ENCODE data around the gene PPP2R5E.

DNA sequence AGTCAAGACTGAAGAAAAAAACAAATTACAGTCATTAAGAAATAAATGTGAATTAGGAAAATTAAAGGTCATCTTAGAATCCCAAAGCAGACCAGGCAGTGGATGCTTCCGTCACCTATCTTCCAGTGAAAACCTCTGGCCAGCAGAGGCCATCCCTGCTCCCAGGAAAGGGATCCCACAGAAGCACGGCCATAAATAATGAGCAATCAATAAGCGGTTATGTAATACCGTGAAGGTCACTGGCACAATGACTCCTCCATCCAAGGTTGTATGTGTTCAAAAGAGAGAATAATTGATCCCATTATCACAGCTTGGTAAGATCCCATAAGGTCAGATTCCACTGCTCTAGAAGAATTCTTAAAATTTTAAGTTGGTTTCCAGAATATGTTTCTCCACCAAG, 85.7 kb downstream of the PPP2R5E start:
- TF ChIP-seq EZH2 (IDR thresholded peaks at IDR 0.05; ENCODE audit: insufficient read depth, poor library complexity, severe bottlenecking) (no peak), EZH2phosphoT487 (IDR thresholded peaks at IDR 0.05; ENCODE audit: insufficient read depth, low read depth) (no peak)

All from GM23248 (cell line).